ES-I3 (cell line): ENCODE data around the gene SEMA3D.

Experiments
- H3K36me3 ChIP-seq: 2 replicates; pipeline ENCODE4 v1.6.1; 2013; ENCODE audit warnings: mild to moderate bottlenecking, low read length, control low read depth, moderate library complexity; ENCODE audit not compliant: insufficient read depth
- H3K4me1 ChIP-seq: 2 replicates; pipeline ENCODE4 v1.6.1; 2013; ENCODE audit warnings: mild to moderate bottlenecking, control low read depth, low read length; ENCODE audit not compliant: insufficient read depth
- H3K9ac ChIP-seq: 2 replicates; pipeline ENCODE4 v1.6.1; 2013; ENCODE audit warnings: low read depth, mild to moderate bottlenecking, low read length, moderate library complexity
- H3K9me3 ChIP-seq: 2 replicates; pipeline ENCODE4 v1.6.1; 2013; ENCODE audit warnings: mild to moderate bottlenecking, low read length, moderate library complexity; ENCODE audit not compliant: control insufficient read depth, insufficient read depth

Gene SEMA3D

DNA sequence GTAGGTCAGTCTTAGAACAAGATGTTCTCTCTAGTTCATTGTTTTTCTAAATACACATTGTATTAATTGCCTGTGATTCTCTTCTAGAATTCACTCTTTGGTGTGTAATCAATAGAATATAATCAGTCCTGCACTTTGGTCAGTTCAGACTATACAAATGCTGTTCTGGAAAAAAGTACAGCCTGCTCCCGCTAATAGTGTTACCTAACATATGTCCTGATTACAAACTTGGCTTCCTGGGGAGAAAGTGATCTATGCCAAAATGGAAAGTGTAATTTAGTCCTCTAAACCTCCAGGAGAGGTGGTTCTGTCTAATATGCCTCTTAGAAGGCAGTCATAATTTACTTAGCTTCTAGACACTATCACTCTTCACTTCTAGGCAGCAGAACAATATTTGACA is 215.5 kb downstream of the SEMA3D start:
- Histone ChIP-seq H3K9me3 (no peaks in the 10 kb centered on the region), H3K4me1 (no peaks in the 10 kb centered on the region), H3K36me3 (no peaks in the 10 kb centered on the region), H3K9ac (no peak overlapping the region)

DNA sequence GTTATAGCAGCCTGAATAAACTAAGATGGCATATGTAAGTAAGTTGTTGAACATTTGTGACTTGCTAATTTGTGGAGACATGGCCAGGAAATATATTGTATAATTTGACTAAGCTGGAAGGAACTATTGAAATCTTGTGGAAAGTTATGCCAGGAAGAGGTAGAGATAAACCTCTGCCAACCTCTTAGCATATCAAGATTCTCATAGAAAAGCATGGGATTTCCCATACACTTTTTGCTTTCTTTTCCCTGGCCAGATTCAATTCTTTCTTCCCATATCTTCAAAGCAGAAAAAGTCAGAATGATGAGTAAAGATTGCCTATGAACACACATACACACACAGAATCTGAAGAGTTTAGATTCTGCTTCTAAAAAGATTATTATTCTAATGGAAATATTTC is 216.2 kb downstream of the SEMA3D start:
- no peaks in the 10 kb centered on the region for H3K9me3 ChIP-seq
- no peaks in the 10 kb centered on the region for H3K4me1 ChIP-seq
- no peaks in the 10 kb centered on the region for H3K36me3 ChIP-seq
- H3K9ac ChIP-seq = no peak overlapping the region

DNA sequence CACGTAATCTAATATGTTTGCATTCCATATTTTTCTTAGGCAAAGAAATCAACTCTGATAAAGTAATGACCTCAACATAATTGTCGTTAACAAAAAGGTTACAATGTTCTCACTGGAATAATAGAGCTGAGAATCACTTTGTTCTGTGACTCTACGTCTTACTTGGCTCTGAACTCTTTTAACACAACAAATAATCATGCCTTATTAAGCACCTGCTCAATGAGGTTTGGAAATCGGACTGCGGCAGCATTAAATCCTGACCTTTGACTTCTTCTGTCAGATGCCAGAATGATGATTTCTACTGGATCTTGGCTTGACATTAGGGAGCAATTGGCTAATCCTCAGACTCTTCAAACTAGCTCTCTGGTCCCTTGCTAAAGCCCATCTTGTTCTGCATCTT is 233.6 kb downstream of the SEMA3D start:
- Histone ChIP-seq H3K36me3 (no peaks in the 10 kb centered on the region), H3K4me1 (no peaks in the 10 kb centered on the region), H3K9me3 (no peaks in the 10 kb centered on the region), H3K9ac (no peak overlapping the region)

DNA sequence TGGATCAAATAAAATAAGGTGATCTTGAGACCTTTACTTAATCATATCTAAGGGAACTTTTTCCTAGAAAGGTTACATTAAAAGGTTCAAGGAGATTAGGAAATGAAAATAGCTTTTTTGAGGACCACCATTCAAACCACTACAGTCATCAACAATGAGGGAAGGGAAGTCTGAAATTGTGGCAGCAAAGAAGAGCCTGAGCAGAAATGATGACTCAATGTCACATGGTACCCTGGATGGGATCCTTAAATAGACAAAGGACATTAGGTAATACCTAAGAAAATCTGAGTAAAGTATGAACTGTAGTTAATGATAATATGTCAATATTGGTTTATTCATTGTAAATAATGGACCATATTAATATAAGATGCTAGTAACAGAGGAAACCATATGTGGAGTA is 236.0 kb downstream of the SEMA3D start:
- Histone ChIP-seq H3K36me3 (no peaks in the 10 kb centered on the region), H3K9ac (no peak overlapping the region), H3K4me1 (no peaks in the 10 kb centered on the region), H3K9me3 (no peaks in the 10 kb centered on the region)

DNA sequence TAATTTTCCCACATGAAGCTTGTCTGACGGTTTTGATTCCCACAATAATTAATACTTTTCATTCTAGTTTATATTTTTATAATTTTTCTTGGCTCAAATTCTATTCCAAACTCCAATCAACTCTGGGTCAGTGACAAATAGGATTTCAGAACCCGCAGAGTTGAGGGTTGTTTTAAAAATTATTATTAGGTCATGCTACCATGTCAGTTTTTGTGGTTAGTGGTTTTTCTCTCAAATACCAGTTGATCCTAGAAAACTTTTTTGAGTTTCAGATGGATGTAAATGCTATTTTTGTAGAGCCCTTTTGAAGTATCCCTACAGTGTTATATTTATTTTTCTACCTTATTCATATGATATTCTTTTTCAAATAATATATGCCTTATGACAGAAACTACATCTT is 237.4 kb downstream of the SEMA3D start:
- Histone ChIP-seq H3K4me1 (no peaks in the 10 kb centered on the region), H3K9me3 (no peaks in the 10 kb centered on the region), H3K36me3 (no peaks in the 10 kb centered on the region), H3K9ac (no peak overlapping the region)

DNA sequence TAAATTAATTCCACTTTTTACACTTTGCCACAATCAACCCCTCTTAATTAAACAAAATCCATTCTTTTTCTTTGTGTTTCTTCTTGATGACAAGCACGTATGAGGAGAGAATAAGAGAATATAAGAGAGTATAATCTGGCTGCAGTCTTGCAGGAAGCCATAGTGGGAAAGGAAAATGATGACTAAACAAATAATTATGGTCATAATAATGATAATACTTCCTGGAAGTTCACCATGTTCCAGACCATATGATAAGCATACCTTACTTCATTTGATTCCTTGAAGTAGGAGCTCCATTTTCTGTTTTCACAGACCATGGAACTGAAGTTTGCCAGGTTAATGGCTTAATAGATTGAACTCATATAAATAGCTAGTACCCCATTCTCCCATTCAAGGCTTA is 237.8 kb downstream of the SEMA3D start:
- Histone ChIP-seq H3K36me3 (no peaks in the 10 kb centered on the region), H3K4me1 (no peaks in the 10 kb centered on the region), H3K9ac (no peak overlapping the region), H3K9me3 (no peaks in the 10 kb centered on the region)

DNA sequence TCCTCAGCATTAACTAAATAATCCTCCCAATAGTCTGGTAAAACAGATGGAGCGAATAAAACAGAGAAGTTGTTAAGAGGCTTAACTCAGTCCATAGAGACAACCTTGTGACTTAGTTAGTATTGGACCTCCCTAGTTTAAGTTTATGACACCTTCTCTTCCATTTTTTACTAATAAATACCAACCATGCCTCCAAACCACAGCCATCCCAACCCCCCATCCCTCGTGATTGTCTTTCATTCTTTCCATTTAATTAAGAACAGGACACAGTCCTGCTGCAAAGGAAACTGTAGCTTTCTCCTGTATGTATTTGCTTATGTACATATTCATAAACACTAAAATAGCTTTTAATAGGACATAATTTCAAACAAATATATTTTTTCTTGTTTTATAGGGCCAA is 238.2 kb downstream of the SEMA3D start:
- H3K36me3 ChIP-seq = no peaks in the 10 kb centered on the region
- H3K9me3 ChIP-seq = no peaks in the 10 kb centered on the region
- H3K4me1 ChIP-seq = no peaks in the 10 kb centered on the region
- H3K9ac ChIP-seq = no peak overlapping the region

DNA sequence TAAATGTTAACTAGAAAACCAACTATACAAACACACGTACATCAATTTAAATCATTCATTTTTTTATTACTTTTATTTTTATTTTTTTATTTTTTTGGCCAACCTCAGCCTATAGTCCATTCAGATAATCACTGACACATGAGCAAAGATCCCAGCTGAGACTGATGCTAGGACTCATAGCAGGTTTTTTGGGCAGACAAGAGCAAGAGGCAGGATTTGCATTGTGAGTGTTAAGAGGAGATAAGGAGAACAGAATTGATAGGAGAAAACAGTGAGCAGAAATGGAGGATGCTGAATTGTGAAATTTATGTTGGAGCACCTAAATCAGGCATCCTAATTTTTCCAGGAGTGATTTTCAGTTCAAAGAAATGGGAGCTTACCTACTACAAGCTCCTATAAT is 240.3 kb downstream of the SEMA3D start:
- H3K36me3 ChIP-seq = no peaks in the 10 kb centered on the region
- H3K9ac ChIP-seq = no peak overlapping the region
- no peaks in the 10 kb centered on the region for H3K9me3 ChIP-seq
- no peaks in the 10 kb centered on the region for H3K4me1 ChIP-seq
